HG03378 (cell line): ENCODE results near the gene CBLC.

Source experiments
- ATAC-seq: cut with Tn5 transposase; IDR thresholded peaks from one replicate; pipeline ENCODE4 v1.9.1; 2021; ENCODE audit warnings: mild to moderate bottlenecking, moderate library complexity; ENCODE audit not compliant: unreplicated experiment

CBLC gene

GRCh38 chr19:44848812-44849447, 71.2 kb downstream of the CBLC start:
- no peak for ATAC-seq
